B cell (primary cell): Measurements from ENCODE around the gene DDR2. TPM values are rescaled to one million over a fixed set of nuclear protein-coding genes. Genes with fewer than 3 reads are reported as not detected.
"Not testable (repeated sequence)": the region's sequence is repeated elsewhere in the genome, so short reads cannot be mapped to it uniquely, and the experiment has no call there.

Experiments used
- ATAC-seq: fragments of 200-7000 bp; cut with Tn5 transposase; one replicate; pipeline ENCODE4 v1.10.0; 2021; ENCODE audit warnings: low read depth, mild to moderate bottlenecking, moderate number of reproducible peaks, moderate library complexity
- CTCF ChIA-PET: fragments of 350-600 bp; sonication (Branson Sonifier 250); formaldehyde crosslinking; loops from one replicate; lab custom pipeline; 2021; ENCODE audit warnings: antibody characterized with exemption, inconsistent platforms; lab: Charles Lee
- POLR2A ChIA-PET: fragments of 350-600 bp; sonication (Branson Sonifier 250); formaldehyde crosslinking; loops from one replicate; lab custom pipeline; 2021; ENCODE audit warnings: antibody characterized with exemption; lab: Charles Lee
- DNase-seq: peaks from one replicate; pipeline ENCODE4 v3.0.0; 2013
- H2AFZ ChIP-seq: 2 replicates; pipeline ENCODE4 v1.6.1; 2012; ENCODE audit warnings: mild to moderate bottlenecking, low read depth, low read length; ENCODE audit not compliant: insufficient read depth, poor library complexity, severe bottlenecking
- H3K27ac ChIP-seq, 2 donors: 1 replicate in 1 of 2; 2 replicates in 1 of 2; pipeline ENCODE4 v1.5.1; 2012 to 2013; ENCODE audit warnings: low read length in 2 of 2, mild to moderate bottlenecking in 2 of 2, moderate library complexity in 1 of 2
- H3K27me3 ChIP-seq, 4 experiments: fragments of 200-600 bp in 1 of 4; sonication (generic) in 1 of 4; replicated peaks in 1 of 4; 1 replicate in 2 of 4; 2 replicates in 2 of 4; pipeline versions ENCODE4 v1.6.1 to v1.7.0; 2013 to 2016; ENCODE audit warnings: low read length in 3 of 4, mild to moderate bottlenecking in 2 of 4, mixed read lengths in 1 of 4, moderate library complexity in 1 of 4; ENCODE audit not compliant: insufficient read depth in 4 of 4, control insufficient read depth in 3 of 4; ENCODE audit errors: control extremely low read depth in 1 of 4
- H3K36me3 ChIP-seq, 2 experiments: replicated peaks in 1 of 2; 1 replicate in 1 of 2; 2 replicates in 1 of 2; pipeline versions ENCODE4 v1.6.1 to v1.7.1; 2013; ENCODE audit warnings: low read length in 1 of 2; ENCODE audit not compliant: insufficient read depth in 2 of 2, control insufficient read depth in 1 of 2; ENCODE audit errors: control extremely low read depth in 1 of 2, extremely low read depth in 1 of 2
- H3K4me1 ChIP-seq, 2 donors: fragments of 200-600 bp in 1 of 2; sonication (generic) in 1 of 2; 1 replicate in 1 of 2; 2 replicates in 1 of 2; pipeline versions ENCODE4 v1.5.1 to v1.6.1; 2013 to 2017; ENCODE audit warnings: low read length in 2 of 2; ENCODE audit not compliant: control insufficient read depth in 2 of 2, insufficient read depth in 2 of 2
- H3K4me2 ChIP-seq: replicated peaks from 2 replicates; pipeline ENCODE3; 2012; ENCODE audit warnings: mild to moderate bottlenecking, low read depth, low read length; ENCODE audit not compliant: poor library complexity, severe bottlenecking
- H3K4me3 ChIP-seq, 5 experiments: fragments of 200-600 bp in 1 of 5; sonication (generic) in 1 of 5; 1 replicate in 3 of 5; 2 replicates in 2 of 5; pipeline versions ENCODE4 v1.5.1 to v1.7.0; 2011 to 2016; ENCODE audit warnings: low read length in 4 of 5, mild to moderate bottlenecking in 4 of 5, low read depth in 2 of 5, control low read depth in 1 of 5, moderate library complexity in 1 of 5; ENCODE audit not compliant: insufficient read depth in 1 of 5; ENCODE audit errors: control extremely low read depth in 1 of 5, extremely low read depth in 1 of 5
- H3K79me2 ChIP-seq: fragments of 200-600 bp; sonication (generic); one replicate; pipeline ENCODE4 v1.6.0; 2016; ENCODE audit warnings: low read length; ENCODE audit not compliant: control insufficient read depth, insufficient read depth
- H3K9ac ChIP-seq: fragments of 200-600 bp; sonication (generic); 2 replicates; pipeline ENCODE4 v1.6.1; 2017; ENCODE audit warnings: mild to moderate bottlenecking, low read length, moderate library complexity
- H3K9me3 ChIP-seq, 3 donors: one replicate each; pipeline versions ENCODE4 v1.6.1 to v1.7.1; 2013; ENCODE audit warnings: low read length in 2 of 3; ENCODE audit not compliant: control insufficient read depth in 2 of 3, insufficient read depth in 1 of 3; ENCODE audit errors: control extremely low read depth in 1 of 3
- H4K20me1 ChIP-seq: 2 replicates; pipeline ENCODE4 v1.6.0; 2012; ENCODE audit warnings: mild to moderate bottlenecking, low read length; ENCODE audit not compliant: insufficient read depth, control insufficient read depth, poor library complexity, severe bottlenecking
- H3K27ac Mint-ChIP-seq: one replicate; pipeline ENCODE4 v1.8.0; 2021; ENCODE audit warnings: mixed read lengths
- H3K27me3 Mint-ChIP-seq: one replicate; pipeline ENCODE4 v1.8.0; 2021; ENCODE audit warnings: mixed read lengths
- H3K4me1 Mint-ChIP-seq: one replicate; pipeline ENCODE4 v1.8.0; 2021; ENCODE audit warnings: mixed read lengths
- H3K4me3 Mint-ChIP-seq: one replicate; pipeline ENCODE4 v1.8.0; 2021; ENCODE audit warnings: mixed read lengths
- H3K9me3 Mint-ChIP-seq: one replicate; pipeline ENCODE4 v1.8.0; 2022; ENCODE audit warnings: mixed read lengths; ENCODE audit not compliant: insufficient read depth
- CTCF ChIP-seq: fragments of 200-600 bp; IDR thresholded peaks from one replicate; pipeline ENCODE4 v1.8.0; 2022; ENCODE audit warnings: antibody characterized with exemption, mild to moderate bottlenecking
- EZH2 ChIP-seq: IDR thresholded peaks from 2 replicates; pipeline ENCODE4 v1.6.1; 2012; ENCODE audit warnings: borderline replicate concordance, low read depth, mild to moderate bottlenecking, moderate library complexity, low read length; ENCODE audit not compliant: insufficient read depth, poor library complexity, severe bottlenecking
- WGBS: methylation state at CpG from one replicate; pipeline ENCODE4 v1.1.5; 2013; ENCODE audit warnings: missing lambda C conversion rate; ENCODE audit not compliant: insufficient coverage; 5-methylcytosine and 5-hydroxymethylcytosine counted together
- intact Hi-C: fragments of 100-400 bp; cut with micrococcal nuclease; formaldehyde crosslinking; loops from one replicate; pipeline ENCODE4 v1.10.0; 2022
- polyA plus RNA-seq: library from polyadenylated mRNA; depleted of rRNA; stranded (reverse); fragments of >200 nt; gene quantifications from 2 replicates; pipeline ENCODE4 v1.2.3, GENCODE V29; 2012
- total RNA-seq, 2 donors: library from RNA; stranded (reverse); fragments of 120-200 nt in 1 of 2; gene quantifications; 1 replicate in 1 of 2; 2 replicates in 1 of 2; pipeline versions ENCODE4 v1.2.3 to v1.2.4, GENCODE V29; 2013 to 2022

Gene DDR2
- total and polyA plus RNA-seq, 2 donors (not counting 1 experiment from before 2014, with no cell fraction given): 0.12 to 0.24 TPM

- Mint-ChIP-seq H3K9me3 (no peaks in the 10 kb centered on the region), H3K27me3 (peaks cover 3% of the 10 kb centered on the region), H3K4me3 (no peak overlapping the region), H3K4me1 (no peaks in the 10 kb centered on the region), H3K27ac (no peak overlapping the region)
- Histone ChIP-seq H3K79me2 (no peaks in the 10 kb centered on the region), H3K27ac (no peak overlapping the region), H3K27me3 (no peaks in the 10 kb centered on the region), H3K4me2 (no peak overlapping the region), H3K9me3 (no peaks in the 10 kb centered on the region), H4K20me1 (no peaks in the 10 kb centered on the region), H3K4me3 (no peak overlapping the region), H3K4me1 (no peaks in the 10 kb centered on the region), H2AFZ (no peak overlapping the region), H3K9ac (no peak overlapping the region), H3K36me3 (no peaks in the 10 kb centered on the region)
- DNase-seq (no peak), ATAC-seq (no peak)
- no peak for TF ChIP-seq EZH2
- no peak for TF ChIP-seq CTCF
- ChIA-PET POLR2A (interaction anchor here (0.7 kb wide), 1 partner anchor 183 kb away, joined by 7 read pairs; no protein-coding TSS in a partner anchor), CTCF (no interaction called here)
- intact Hi-C loops: no loop called here
- WGBS: no CpG with 5 or more reads among the region's 2 CpGs
Measured at GRCh38 chr1:162728573-162728972, 96.3 kb downstream of the DDR2 start.

DNA sequence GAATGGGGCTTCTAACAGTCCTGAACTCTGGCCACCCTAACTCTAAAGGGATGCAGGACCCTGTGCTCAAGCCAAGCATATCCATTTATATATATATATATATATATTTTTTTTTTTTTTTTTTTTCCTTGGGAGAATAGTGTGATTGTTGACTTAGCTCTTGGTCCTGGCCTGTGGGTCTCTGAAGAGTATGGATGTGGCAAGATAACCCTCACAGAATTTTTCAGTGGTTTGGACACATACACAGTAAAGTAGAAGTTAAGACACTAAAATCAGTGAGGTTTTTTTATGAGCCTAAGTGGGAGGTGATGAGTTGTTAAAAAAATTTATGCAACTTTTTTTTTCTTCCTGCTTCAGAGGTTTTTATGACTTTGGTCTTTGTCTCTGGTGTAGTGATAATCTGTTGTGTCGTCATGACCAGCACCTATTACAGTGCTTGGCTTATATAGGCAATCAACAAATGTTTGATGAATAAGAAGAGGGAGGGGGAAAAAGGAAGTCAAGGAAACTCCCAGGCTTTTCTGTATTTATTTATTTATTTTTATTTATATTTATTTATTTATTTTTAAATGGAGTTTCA, 97.0 kb downstream of the DDR2 start:
- no CpG with 5 or more reads among the region's 1 CpG for WGBS
- POLR2A ChIA-PET, H3K4me1 Mint-ChIP-seq, H3K4me3 ChIP-seq, H3K9me3 Mint-ChIP-seq, H3K4me1 ChIP-seq, H3K4me3 Mint-ChIP-seq, ATAC-seq, CTCF ChIA-PET, H4K20me1 ChIP-seq, H3K79me2 ChIP-seq, intact Hi-C loops, H3K27ac ChIP-seq, DNase-seq, H3K36me3 ChIP-seq, H3K27me3 ChIP-seq, H3K27ac Mint-ChIP-seq, H3K9ac ChIP-seq, H2AFZ ChIP-seq, H3K4me2 ChIP-seq, H3K9me3 ChIP-seq, H3K27me3 Mint-ChIP-seq: not testable (repeated sequence)
